Measurements from ENCODE around the gene XPOT.

Gene XPOT

GRCh38 chr12:64455506-64455905 lies 51.3 kb downstream of the XPOT start:
- no peak for TF ChIP-seq CTCF (conservative IDR thresholded peaks at IDR 0.05; ENCODE audit: low read depth, low read length)
- no peak for DNase-seq (ENCODE audit: low read depth)
- no peak overlapping the region for H3K4me3 ChIP-seq (ENCODE audit: low read depth, low read length)

GRCh38 chr12:64456119-64456518 lies 51.9 kb downstream of the XPOT start:
- H3K4me3 ChIP-seq (ENCODE audit: low read depth, low read length), result no peak overlapping the region
- no peak for TF ChIP-seq CTCF (conservative IDR thresholded peaks at IDR 0.05; ENCODE audit: low read depth, low read length)
- DNase-seq (ENCODE audit: low read depth), result no peak

GRCh38 chr12:64457032-64457431 lies 52.8 kb downstream of the XPOT start:
- TF ChIP-seq CTCF (conservative IDR thresholded peaks at IDR 0.05; ENCODE audit: low read depth, low read length), result no peak

GRCh38 chr12:64457466-64457865 lies 53.3 kb downstream of the XPOT start:
- no peak for TF ChIP-seq CTCF (conservative IDR thresholded peaks at IDR 0.05; ENCODE audit: low read depth, low read length)
- no peak for DNase-seq (ENCODE audit: low read depth)
- H3K4me3 ChIP-seq (ENCODE audit: low read depth, low read length), result no peak overlapping the region

More at GRCh38 chr12:64457032-64457431, 52.8 kb downstream of the XPOT start:
- peak; percentile 28 for DNase-seq (ENCODE audit: low read depth)
- H3K4me3 ChIP-seq (ENCODE audit: low read depth, low read length), result no peak overlapping the region

GRCh38 chr12:64457923-64458322 lies 53.7 kb downstream of the XPOT start:
- no peak for DNase-seq (ENCODE audit: low read depth)
- TF ChIP-seq CTCF (conservative IDR thresholded peaks at IDR 0.05; ENCODE audit: low read depth, low read length), result no peak
- H3K4me3 ChIP-seq (ENCODE audit: low read depth, low read length), result no peak overlapping the region

- H3K4me3 ChIP-seq (ENCODE audit: low read depth, low read length), result no peak overlapping the region
- TF ChIP-seq CTCF (conservative IDR thresholded peaks at IDR 0.05; ENCODE audit: low read depth, low read length), result no peak
Observed at GRCh38 chr12:64459394-64459891, 55.3 kb downstream of the XPOT start.

GRCh38 chr12:64461634-64462414 lies 57.6 kb downstream of the XPOT start:
- DNase-seq (ENCODE audit: low read depth), result peak; percentile 88
- TF ChIP-seq CTCF (conservative IDR thresholded peaks at IDR 0.05; ENCODE audit: low read depth, low read length), result no peak

More at GRCh38 chr12:64459394-64459891, 55.3 kb downstream of the XPOT start:
- DNase-seq (ENCODE audit: low read depth), result no peak

More at GRCh38 chr12:64461634-64462414, 57.6 kb downstream of the XPOT start:
- no peak overlapping the region for H3K4me3 ChIP-seq (ENCODE audit: low read depth, low read length)

Measured in choroid plexus epithelial cell (primary cell).